Endothelial cell of umbilical vein (primary cell): Measurements from ENCODE around the gene NUDCD3. TPM values are rescaled to one million over a fixed set of nuclear protein-coding genes. Genes with fewer than 3 reads are reported as not detected.

Source experiments
- BruUV-seq: library from RNA; stranded (reverse); fragments of 400-500 nt; replicated peaks from 2 replicates; lab custom pipeline; 2021; lab: Mats Ljungman, UMichigan
- CTCF ChIA-PET: fragments of 300-600, 350-600 bp; sonication (Branson Sonifier 250); formaldehyde crosslinking; loops from one replicate; lab custom pipeline; 2021; ENCODE audit warnings: antibody characterized with exemption, inconsistent platforms; lab: Charles Lee
- POLR2A ChIA-PET: fragments of 300-600, 350-600 bp; sonication (Branson Sonifier 250); formaldehyde crosslinking; loops from one replicate; lab custom pipeline; 2021; ENCODE audit warnings: antibody characterized with exemption, inconsistent platforms; lab: Charles Lee
- DNase-seq: peaks from one replicate; pipeline ENCODE4 v3.0.0-alpha.2; 2011; ENCODE audit warnings: low read depth, low spot score
- FAIRE-seq: peaks from 2 replicates; lab custom pipeline; 2011; peaks lifted over from hg19 to GRCh38; lab: Jason Lieb, UNC
- H2AFZ ChIP-seq: 2 replicates; pipeline ENCODE4 v1.6.0; 2012; ENCODE audit warnings: low read depth, low read length, control low read depth, inconsistent platforms
- H3K27ac ChIP-seq: 2 replicates; pipeline ENCODE4 v1.5.1; 2011; ENCODE audit warnings: low read depth, mild to moderate bottlenecking, control low read depth, low read length, moderate library complexity; ENCODE audit not compliant: insufficient read depth
- H3K27me3 ChIP-seq, 2 experiments: 2 replicates each; pipeline versions ENCODE4 v1.6.0 to v1.6.1; 2011; ENCODE audit warnings: low read length in 2 of 2, mixed read lengths in 1 of 2; ENCODE audit not compliant: control insufficient read depth in 2 of 2, insufficient read depth in 2 of 2
- H3K36me3 ChIP-seq, 2 experiments: 2 replicates in 1 of 2; 3 replicates in 1 of 2; pipeline ENCODE4 v1.5.1; 2011; ENCODE audit warnings: low read length in 2 of 2, mild to moderate bottlenecking in 1 of 2, moderate library complexity in 1 of 2; ENCODE audit not compliant: control insufficient read depth in 2 of 2, insufficient read depth in 2 of 2; ENCODE audit errors: extremely low read depth in 1 of 2
- H3K4me1 ChIP-seq: 3 replicates; pipeline ENCODE4 v1.5.1; 2011; ENCODE audit warnings: mild to moderate bottlenecking, low read length; ENCODE audit not compliant: control insufficient read depth, insufficient read depth; ENCODE audit errors: extremely low read depth
- H3K4me2 ChIP-seq: 2 replicates; pipeline ENCODE4 v1.6.1; 2011; ENCODE audit warnings: low read length, control low read depth, mixed read lengths; ENCODE audit not compliant: insufficient read depth
- H3K4me3 ChIP-seq, 3 experiments: fragments of 200-600 bp in 1 of 3; sonication (generic), shearing (Covaris generic) in 1 of 3; replicated peaks in 1 of 3; 2 replicates each; pipeline ENCODE4 v1.5.1; 2011 to 2016; ENCODE audit warnings: control low read depth in 3 of 3, low read length in 3 of 3, mild to moderate bottlenecking in 2 of 3, inconsistent platforms in 1 of 3, low read depth in 1 of 3, moderate library complexity in 1 of 3; ENCODE audit not compliant: insufficient read depth in 1 of 3
- H3K79me2 ChIP-seq: 2 replicates; pipeline ENCODE4 v1.6.0; 2012; ENCODE audit warnings: low read length, inconsistent platforms; ENCODE audit not compliant: control insufficient read depth, insufficient read depth
- H3K9ac ChIP-seq: replicated peaks from 2 replicates; pipeline ENCODE3; 2011; ENCODE audit warnings: low read length, control low read depth; ENCODE audit not compliant: insufficient read depth; ENCODE audit errors: extremely low read depth
- H3K9me1 ChIP-seq: replicated peaks from 3 replicates; pipeline ENCODE4 v1.6.0; 2011; ENCODE audit warnings: mild to moderate bottlenecking, low read length; ENCODE audit not compliant: control insufficient read depth, insufficient read depth; ENCODE audit errors: extremely low read depth
- H3K9me3 ChIP-seq: replicated peaks from 2 replicates; pipeline ENCODE4 v1.5.1; 2012; ENCODE audit warnings: low read length, inconsistent platforms; ENCODE audit not compliant: control insufficient read depth, insufficient read depth
- H4K20me1 ChIP-seq: replicated peaks from 2 replicates; pipeline ENCODE3; 2011; ENCODE audit warnings: mild to moderate bottlenecking, low read length; ENCODE audit not compliant: control insufficient read depth, insufficient read depth; ENCODE audit errors: extremely low read depth
- CTCF ChIP-seq, 2 donors: IDR thresholded peaks; 1 replicate in 1 of 2; 2 replicates in 1 of 2; pipeline ENCODE4 v1.5.1; 2011; ENCODE audit warnings: low read length in 2 of 2, mild to moderate bottlenecking in 2 of 2, moderate library complexity in 2 of 2, control low read depth in 1 of 2, inconsistent platforms in 1 of 2, low read depth in 1 of 2; ENCODE audit not compliant: insufficient read depth in 1 of 2; ENCODE audit errors: extremely low read depth in 1 of 2
- EZH2 ChIP-seq: IDR thresholded peaks from 2 replicates; pipeline ENCODE4 v1.6.1; 2012; ENCODE audit warnings: borderline replicate concordance, low read depth, mild to moderate bottlenecking, moderate library complexity, low read length, inconsistent platforms; ENCODE audit not compliant: severe bottlenecking
- FOS ChIP-seq: IDR thresholded peaks from 2 replicates; pipeline ENCODE4 v1.6.1; 2011; ENCODE audit warnings: mild to moderate bottlenecking, low read length, moderate library complexity, borderline replicate concordance; ENCODE audit not compliant: insufficient read depth
- GATA2 ChIP-seq: IDR thresholded peaks from 2 replicates; pipeline ENCODE4 v1.7.0; 2011; ENCODE audit warnings: low read depth, mild to moderate bottlenecking, moderate library complexity, mixed read lengths, low read length; ENCODE audit not compliant: insufficient read length, insufficient read depth
- JUN ChIP-seq: IDR thresholded peaks from 2 replicates; pipeline ENCODE4 v1.6.1; 2011; ENCODE audit warnings: borderline replicate concordance, low read depth; ENCODE audit not compliant: insufficient read length, insufficient read depth
- MAX ChIP-seq: IDR thresholded peaks from 2 replicates; pipeline ENCODE4 v1.6.1; 2011; ENCODE audit not compliant: insufficient read depth, insufficient read length
- MYC ChIP-seq: IDR thresholded peaks from one replicate; pipeline ENCODE4 v1.6.1; 2011; ENCODE audit warnings: mild to moderate bottlenecking, low read depth, low read length
- POLR2A ChIP-seq: IDR thresholded peaks from 2 replicates; pipeline ENCODE4 v1.6.1; 2012; ENCODE audit warnings: low read depth, mild to moderate bottlenecking, control low read depth, low read length
- POLR2AphosphoS5 ChIP-seq: IDR thresholded peaks from 2 replicates; pipeline ENCODE4 v1.6.1; 2012; ENCODE audit warnings: low read depth, mild to moderate bottlenecking, control low read depth, low read length, moderate library complexity; ENCODE audit not compliant: insufficient read depth
- dilution Hi-C: fragments of 300-500 bp; cut with MboI; formaldehyde crosslinking; loops from one replicate; pipeline ENCODE4 v1.15.0; 2019; ENCODE audit warnings: low sequenced_read_pairs; ENCODE audit not compliant: extremely low pct_ligation_motif_present
- intact Hi-C: fragments of 100-400 bp; cut with micrococcal nuclease; formaldehyde crosslinking; loops from one replicate; pipeline ENCODE4 v1.10.0; 2022
- polyA plus RNA-seq, 4 experiments: library from polyadenylated mRNA; depleted of rRNA in 3 of 4; stranded (reverse) in 3 of 4; unstranded in 1 of 4; fragments of >200 nt; gene quantifications; 2 replicates each; pipeline versions ENCODE4 v1.2.1 to v1.2.3, GENCODE V29; 2011 to 2012; ENCODE audit warnings: missing spikeins in 1 of 4
- total RNA-seq: library from RNA; stranded (reverse); gene quantifications from 2 replicates; pipeline ENCODE4 v1.2.3, GENCODE V29; 2021

The NUDCD3 gene
- total and polyA plus RNA-seq, 2 donors (not counting 3 experiments of a cell fraction or from before 2014, with no cell fraction given), result 50.6 to 137 TPM

- H3K4me3 ChIP-seq, result no peak overlapping the region
- no peak overlapping the region for H2AFZ ChIP-seq
- intact Hi-C loops (no loop called here), dilution Hi-C loops (no loop called here)
- ChIA-PET POLR2A (no interaction called here), CTCF (no interaction called here)
- no peak overlapping the region for H3K4me2 ChIP-seq
- TF ChIP-seq JUN (no peak), GATA2 (no peak), MYC (no peak), CTCF (IDR thresholded peaks at IDR 0.05; ENCODE audit: extremely low read depth in 1 of 2, insufficient read depth in 1 of 2, low read depth in 1 of 2, low read length in 2 of 2) (no peak), FOS (no peak), POLR2A (no peak), POLR2AphosphoS5 (no peak), MAX (no peak), EZH2 (no peak)
- DNase-seq (no peak), FAIRE-seq (no peak)
- BruUV-seq, result no TSS peak
- H3K4me1 ChIP-seq, result peaks cover 3% of the 10 kb centered on the region
- no peak overlapping the region for H3K9ac ChIP-seq
- no peaks in the 10 kb centered on the region for H3K9me3 ChIP-seq
- H3K27ac ChIP-seq, result no peak overlapping the region
- H3K79me2 ChIP-seq, result peaks cover 69% of the 10 kb centered on the region
- H3K27me3 ChIP-seq, result no peaks in the 10 kb centered on the region
- no peaks in the 10 kb centered on the region for H3K9me1 ChIP-seq
- H3K36me3 ChIP-seq, result peaks cover 0 to 2% of the 10 kb centered on the region in 2 experiments
- no peaks in the 10 kb centered on the region for H4K20me1 ChIP-seq
Observed at GRCh38 chr7:44455155-44455554, 35.3 kb downstream of the NUDCD3 start.
